ENCODE data around the gene BTBD16. TPM values are rescaled to one million over a fixed set of nuclear protein-coding genes. Genes with fewer than 3 reads are reported as not detected.

BTBD16 gene
- total RNA-seq, 1 donor from 2014 or later: not detected

GRCh38 chr10:122316224-122316884, 45.3 kb downstream of the BTBD16 start:
- Mint-ChIP-seq H3K9me3 (no peaks in the 10 kb centered on the region), H3K36me3 (ENCODE audit: low read depth) (no peaks in the 10 kb centered on the region), H3K4me3 (no peak overlapping the region), H3K4me1 (no peaks in the 10 kb centered on the region), H3K27ac (no peak overlapping the region), H3K27me3 (peaks cover 4% of the 10 kb centered on the region)
- intact Hi-C loops (cut with micrococcal nuclease): no loop called here
- DNase-seq: no peak

- H3K9me3 Mint-ChIP-seq: peaks cover 4% of the 10 kb centered on the region
- no peak for DNase-seq
Measured at GRCh38 chr10:122321960-122322359, 50.9 kb downstream of the BTBD16 start.

GRCh38 chr10:122323189-122323588, 52.1 kb downstream of the BTBD16 start:
- intact Hi-C loops (cut with micrococcal nuclease): no loop called here
- no peak overlapping the region for H3K27ac Mint-ChIP-seq
- peaks cover 4% of the 10 kb centered on the region for H3K9me3 Mint-ChIP-seq
- H3K27me3 Mint-ChIP-seq: peaks cover 15% of the 10 kb centered on the region
- H3K4me3 Mint-ChIP-seq: no peak overlapping the region
- no peak for DNase-seq
- H3K36me3 Mint-ChIP-seq (ENCODE audit: low read depth): no peaks in the 10 kb centered on the region
- no peaks in the 10 kb centered on the region for H3K4me1 Mint-ChIP-seq

More at GRCh38 chr10:122321960-122322359, 50.9 kb downstream of the BTBD16 start:
- no peak overlapping the region for H3K27ac Mint-ChIP-seq
- peaks cover 15% of the 10 kb centered on the region for H3K27me3 Mint-ChIP-seq
- H3K36me3 Mint-ChIP-seq (ENCODE audit: low read depth): no peaks in the 10 kb centered on the region
- intact Hi-C loops (cut with micrococcal nuclease): no loop called here
- no peaks in the 10 kb centered on the region for H3K4me1 Mint-ChIP-seq
- H3K4me3 Mint-ChIP-seq: no peak overlapping the region

GRCh38 chr10:122323941-122324675, 53.0 kb downstream of the BTBD16 start:
- intact Hi-C loops (cut with micrococcal nuclease): no loop called here
- Mint-ChIP-seq H3K27me3 (peaks cover 15% of the 10 kb centered on the region), H3K9me3 (peaks cover 4% of the 10 kb centered on the region), H3K36me3 (ENCODE audit: low read depth) (no peaks in the 10 kb centered on the region), H3K4me3 (no peak overlapping the region), H3K4me1 (no peaks in the 10 kb centered on the region), H3K27ac (no peak overlapping the region)
- DNase-seq: no peak

- intact Hi-C loops (cut with micrococcal nuclease): no loop called here
- Mint-ChIP-seq H3K4me3 (no peak overlapping the region), H3K36me3 (ENCODE audit: low read depth) (no peaks in the 10 kb centered on the region), H3K4me1 (no peaks in the 10 kb centered on the region), H3K27ac (no peak overlapping the region), H3K9me3 (peaks cover 4% of the 10 kb centered on the region), H3K27me3 (peaks cover 14% of the 10 kb centered on the region)
- DNase-seq: no peak
Measured at GRCh38 chr10:122325235-122325634, 54.1 kb downstream of the BTBD16 start.

GRCh38 chr10:122326385-122326784, 55.3 kb downstream of the BTBD16 start:
- no peak overlapping the region for H3K27ac Mint-ChIP-seq
- intact Hi-C loops (cut with micrococcal nuclease): no loop called here
- H3K9me3 Mint-ChIP-seq: peaks cover 4% of the 10 kb centered on the region
- H3K4me1 Mint-ChIP-seq: no peaks in the 10 kb centered on the region
- no peak overlapping the region for H3K4me3 Mint-ChIP-seq
- no peak for DNase-seq
- peaks cover 18% of the 10 kb centered on the region for H3K27me3 Mint-ChIP-seq
- no peaks in the 10 kb centered on the region for H3K36me3 Mint-ChIP-seq (ENCODE audit: low read depth)

- peaks cover 16% of the 10 kb centered on the region for H3K27me3 Mint-ChIP-seq
- peaks cover 4% of the 10 kb centered on the region for H3K9me3 Mint-ChIP-seq
- intact Hi-C loops (cut with micrococcal nuclease): no loop called here
- no peak overlapping the region for H3K27ac Mint-ChIP-seq
- no peaks in the 10 kb centered on the region for H3K36me3 Mint-ChIP-seq (ENCODE audit: low read depth)
- no peaks in the 10 kb centered on the region for H3K4me1 Mint-ChIP-seq
- no peak overlapping the region for H3K4me3 Mint-ChIP-seq
- no peak for DNase-seq
Measured at GRCh38 chr10:122326806-122327205, 55.7 kb downstream of the BTBD16 start.

GRCh38 chr10:122327237-122328206, 56.4 kb downstream of the BTBD16 start:
- no peaks in the 10 kb centered on the region for H3K36me3 Mint-ChIP-seq (ENCODE audit: low read depth)

GRCh38 chr10:122328676-122329075, 57.6 kb downstream of the BTBD16 start:
- Mint-ChIP-seq H3K4me1 (no peaks in the 10 kb centered on the region), H3K4me3 (no peak overlapping the region), H3K27me3 (peaks cover 12% of the 10 kb centered on the region), H3K9me3 (peaks cover 4% of the 10 kb centered on the region), H3K36me3 (ENCODE audit: low read depth) (no peaks in the 10 kb centered on the region), H3K27ac (no peak overlapping the region)
- DNase-seq: no peak
- intact Hi-C loops (cut with micrococcal nuclease): no loop called here

More at GRCh38 chr10:122327237-122328206, 56.4 kb downstream of the BTBD16 start:
- intact Hi-C loops (cut with micrococcal nuclease): no loop called here
- H3K4me3 Mint-ChIP-seq: no peak overlapping the region
- H3K9me3 Mint-ChIP-seq: peaks cover 4% of the 10 kb centered on the region
- H3K27ac Mint-ChIP-seq: no peak overlapping the region
- no peak for DNase-seq
- H3K4me1 Mint-ChIP-seq: no peaks in the 10 kb centered on the region
- H3K27me3 Mint-ChIP-seq: peaks cover 17% of the 10 kb centered on the region

GRCh38 chr10:122329416-122329815, 58.3 kb downstream of the BTBD16 start:
- Mint-ChIP-seq H3K27me3 (peaks cover 12% of the 10 kb centered on the region), H3K27ac (no peak overlapping the region), H3K4me1 (no peaks in the 10 kb centered on the region), H3K4me3 (no peak overlapping the region), H3K36me3 (ENCODE audit: low read depth) (no peaks in the 10 kb centered on the region), H3K9me3 (peaks cover 4% of the 10 kb centered on the region)
- no peak for DNase-seq
- intact Hi-C loops (cut with micrococcal nuclease): no loop called here

- no peak overlapping the region for H3K4me3 Mint-ChIP-seq
- DNase-seq: no peak
Measured at GRCh38 chr10:122331100-122331499, 60.0 kb downstream of the BTBD16 start.

GRCh38 chr10:122331615-122332446, 60.7 kb downstream of the BTBD16 start:
- DNase-seq: no peak
- Mint-ChIP-seq H3K27ac (no peak overlapping the region), H3K4me1 (no peaks in the 10 kb centered on the region), H3K9me3 (no peaks in the 10 kb centered on the region), H3K36me3 (ENCODE audit: low read depth) (no peaks in the 10 kb centered on the region), H3K27me3 (peaks cover 8% of the 10 kb centered on the region), H3K4me3 (no peak overlapping the region)
- intact Hi-C loops (cut with micrococcal nuclease): no loop called here

More at GRCh38 chr10:122331100-122331499, 60.0 kb downstream of the BTBD16 start:
- Mint-ChIP-seq H3K27me3 (peaks cover 8% of the 10 kb centered on the region), H3K4me1 (no peaks in the 10 kb centered on the region), H3K36me3 (ENCODE audit: low read depth) (no peaks in the 10 kb centered on the region), H3K9me3 (no peaks in the 10 kb centered on the region), H3K27ac (no peak overlapping the region)
- intact Hi-C loops (cut with micrococcal nuclease): no loop called here

GRCh38 chr10:122333037-122333436, 61.9 kb downstream of the BTBD16 start:
- Mint-ChIP-seq H3K4me3 (no peak overlapping the region), H3K36me3 (ENCODE audit: low read depth) (no peaks in the 10 kb centered on the region), H3K27ac (no peak overlapping the region), H3K4me1 (no peaks in the 10 kb centered on the region), H3K27me3 (peaks cover 8% of the 10 kb centered on the region), H3K9me3 (no peaks in the 10 kb centered on the region)
- peak; percentile 58 for DNase-seq
- intact Hi-C loops (cut with micrococcal nuclease): no loop called here
